ENCODE measurements around the gene PAK1IP1. TPM values are rescaled to one million over a fixed set of nuclear protein-coding genes. Genes with fewer than 3 reads are reported as not detected.
A peak's percentile ranks its signal among the peaks of the same experiment; 100 is the strongest.

The PAK1IP1 gene
- total RNA-seq, 2 experiments from 2014 or later: 34.2 to 35.5 TPM

GRCh38 chr6:10725044-10725443 is 30.3 kb downstream of the PAK1IP1 start:
- POLR2A ChIA-PET: interaction anchor here (3.2 kb wide), 1 partner anchor 23 kb away, joined by 20 read pairs; the partner anchor contains the start of gene TMEM14B

GRCh38 chr6:10725716-10726115 is 30.9 kb downstream of the PAK1IP1 start:
- Mint-ChIP-seq H3K4me3 (no peak overlapping the region), H3K27me3 (no peaks in the 10 kb centered on the region), H3K9me3 (peaks cover 3% of the 10 kb centered on the region), H3K36me3 (ENCODE audit: low read depth) (peaks cover 35% of the 10 kb centered on the region), H3K4me1 (ENCODE audit: low read depth) (peaks cover 37% of the 10 kb centered on the region), H3K27ac (no peak overlapping the region)
- no peak for ATAC-seq
- CTCF ChIA-PET: interaction anchor here (1.1 kb wide), 1 partner anchor 22 kb away, joined by 3 read pairs; the partner anchor contains the start of gene TMEM14B
- TF ChIP-seq CTCF (IDR thresholded peaks at IDR 0.05): no peak
- intact Hi-C loops (cut with micrococcal nuclease): no loop called here
- no peak for DNase-seq
- POLR2A ChIA-PET: interaction anchor here (0.6 to 1.2 kb wide), 3 partner anchors 21 to 215 kb away, joined by 3 to 4 read pairs (median 4); no protein-coding TSS in a partner anchor

More at GRCh38 chr6:10725044-10725443, 30.3 kb downstream of the PAK1IP1 start:
- TF ChIP-seq CTCF (IDR thresholded peaks at IDR 0.05): no peak
- DNase-seq (no peak), ATAC-seq (no peak)
- Mint-ChIP-seq H3K9me3 (peaks cover 3% of the 10 kb centered on the region), H3K4me1 (ENCODE audit: low read depth) (peaks cover 37% of the 10 kb centered on the region), H3K4me3 (no peak overlapping the region), H3K27me3 (no peaks in the 10 kb centered on the region), H3K27ac (no peak overlapping the region), H3K36me3 (ENCODE audit: low read depth) (peaks cover 30% of the 10 kb centered on the region)
- CTCF ChIA-PET: interaction anchor here (1.1 kb wide), 1 partner anchor 76 kb away, joined by 3 read pairs; no protein-coding TSS in a partner anchor
- intact Hi-C loops (cut with micrococcal nuclease): no loop called here

GRCh38 chr6:10730254-10730653 is 35.5 kb downstream of the PAK1IP1 start:
- no peak for DNase-seq
- ATAC-seq: no peak
- no peaks in the 10 kb centered on the region for H3K9me3 Mint-ChIP-seq
- ChIA-PET POLR2A (interaction anchor here (0.9 kb wide), 2 partner anchors 8 to 17 kb away, joined by 3 to 4 read pairs; partner anchors contain the start of gene TMEM14B), CTCF (no interaction called here)
- peaks cover 43% of the 10 kb centered on the region for H3K36me3 Mint-ChIP-seq (ENCODE audit: low read depth)
- no peak overlapping the region for H3K4me3 Mint-ChIP-seq
- H3K4me1 Mint-ChIP-seq (ENCODE audit: low read depth): peaks cover 8% of the 10 kb centered on the region
- no peak for TF ChIP-seq CTCF (IDR thresholded peaks at IDR 0.05)
- no peaks in the 10 kb centered on the region for H3K27me3 Mint-ChIP-seq
- no peak overlapping the region for H3K27ac Mint-ChIP-seq
- intact Hi-C loops (cut with micrococcal nuclease): no loop called here

- H3K36me3 Mint-ChIP-seq (ENCODE audit: low read depth): peaks cover 25% of the 10 kb centered on the region
- TF ChIP-seq CTCF (IDR thresholded peaks at IDR 0.05): no peak
- ATAC-seq (peak; percentile 27), DNase-seq (peak; percentile 13)
- ChIA-PET POLR2A (interaction anchor here (0.9 to 1.7 kb wide), 2 partner anchors 13 to 15 kb away, joined by 4 read pairs; no protein-coding TSS in a partner anchor), CTCF (no interaction called here)
- no peaks in the 10 kb centered on the region for H3K27me3 Mint-ChIP-seq
- no peaks in the 10 kb centered on the region for H3K4me1 Mint-ChIP-seq (ENCODE audit: low read depth)
- no peak overlapping the region for H3K27ac Mint-ChIP-seq
- no peaks in the 10 kb centered on the region for H3K9me3 Mint-ChIP-seq
- H3K4me3 Mint-ChIP-seq: no peak overlapping the region
- intact Hi-C loops (cut with micrococcal nuclease): no loop called here
These were observed 38.5 kb downstream of the PAK1IP1 start for GRCh38 chr6:10733151-10733715.

- ATAC-seq (no peak), DNase-seq (no peak)
- TF ChIP-seq CTCF (IDR thresholded peaks at IDR 0.05): no peak
- CTCF ChIA-PET: no interaction called here
- no peaks in the 10 kb centered on the region for H3K4me1 Mint-ChIP-seq (ENCODE audit: low read depth)
- intact Hi-C loops (cut with micrococcal nuclease): no loop called here
- H3K9me3 Mint-ChIP-seq: no peaks in the 10 kb centered on the region
- POLR2A ChIA-PET: interaction anchor here (1.7 kb wide), 1 partner anchor 15 kb away, joined by 4 read pairs; no protein-coding TSS in a partner anchor
- H3K27me3 Mint-ChIP-seq: no peaks in the 10 kb centered on the region
- no peak overlapping the region for H3K27ac Mint-ChIP-seq
- no peak overlapping the region for H3K4me3 Mint-ChIP-seq
- peaks cover 21% of the 10 kb centered on the region for H3K36me3 Mint-ChIP-seq (ENCODE audit: low read depth)
These were observed 39.1 kb downstream of the PAK1IP1 start for GRCh38 chr6:10733863-10734262.
